Embryonic facial prominence (tissue), 1 donor: ENCODE results near the gene SLC24A5.

ENCODE experiments used
- DNase-seq: peaks from one replicate; pipeline ENCODE4 v3.0.0-alpha.2; 2016; ENCODE audit errors: extremely low spot score

SLC24A5 gene

GRCh38 chr15:48120745-48121144 lies at the start of gene SLC24A5:
Gene SLC24A5, plus strand, starts transcription at chr15:48120990. Its CDS starts 55 bp downstream, at chr15:48121045.
- no peak for DNase-seq

DNA sequence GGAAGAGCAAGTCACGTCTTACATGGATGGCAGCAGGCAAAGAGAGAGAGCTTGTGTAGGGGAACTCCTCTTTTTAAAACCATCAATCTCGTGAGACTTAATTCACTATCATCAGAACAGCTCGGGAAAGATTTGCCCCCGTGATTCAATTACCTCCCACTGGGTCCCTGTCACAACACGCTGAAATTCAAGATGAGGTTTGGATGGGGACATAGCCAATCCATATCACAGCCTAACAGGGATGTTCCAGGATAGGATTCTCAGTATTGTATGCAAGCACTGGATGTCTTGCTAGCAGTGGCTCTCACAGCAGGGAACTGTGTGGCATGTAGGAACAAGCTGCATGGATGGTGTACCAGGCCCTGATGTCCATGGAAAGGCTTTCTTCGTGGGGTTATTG lies 47.8 kb upstream of the SLC24A5 start:
- no peak for DNase-seq

DNA sequence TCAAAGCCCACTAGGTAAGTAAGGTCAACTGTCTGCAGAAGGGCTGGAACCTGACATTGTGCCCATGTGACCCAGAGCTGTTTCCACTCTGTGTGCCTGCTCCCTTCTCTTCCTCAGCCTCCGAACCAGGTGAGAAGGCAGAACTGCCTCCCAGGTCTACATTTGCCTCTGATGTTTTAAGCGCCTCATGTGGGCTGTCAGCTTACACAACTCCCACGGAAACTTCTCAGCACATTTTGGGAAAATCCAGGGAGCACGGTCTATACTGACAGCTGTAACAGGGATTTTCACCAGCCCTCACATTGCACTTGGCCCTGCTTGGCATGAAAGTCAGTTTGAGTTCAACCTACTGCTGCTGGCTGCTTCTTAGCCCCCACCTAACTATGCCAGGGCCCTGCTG lies 46.9 kb upstream of the SLC24A5 start:
- DNase-seq = no peak

- no peak for DNase-seq
Measured at GRCh38 chr15:48076454-48076853, 44.3 kb upstream of the SLC24A5 start.

DNA sequence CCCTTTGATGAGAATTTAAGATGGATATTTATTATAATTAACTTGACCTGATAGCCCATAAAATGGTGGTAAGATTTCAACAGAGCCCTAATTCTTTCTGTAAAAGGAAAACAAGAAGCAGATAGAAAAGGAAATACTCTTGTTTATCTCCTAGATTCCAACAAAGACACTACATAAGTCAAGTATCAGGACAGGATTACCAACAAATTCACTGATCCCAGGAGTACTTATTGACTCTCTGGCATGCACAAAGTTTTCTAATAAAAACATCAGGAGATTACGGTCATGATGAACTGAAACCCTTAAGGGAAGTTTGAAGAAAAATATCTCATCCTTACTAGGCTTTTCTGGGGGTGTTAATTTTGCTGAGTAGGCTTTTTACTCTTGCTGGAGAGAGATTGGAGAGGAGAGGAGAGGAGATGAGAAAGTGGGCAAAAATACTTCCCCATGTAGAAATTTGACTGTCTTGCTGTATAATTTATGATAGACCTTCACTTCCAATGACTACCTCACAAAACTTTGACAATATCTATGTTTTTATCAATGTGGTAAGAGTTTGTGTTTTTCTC lies 43.1 kb upstream of the SLC24A5 start:
- DNase-seq = no peak

DNA sequence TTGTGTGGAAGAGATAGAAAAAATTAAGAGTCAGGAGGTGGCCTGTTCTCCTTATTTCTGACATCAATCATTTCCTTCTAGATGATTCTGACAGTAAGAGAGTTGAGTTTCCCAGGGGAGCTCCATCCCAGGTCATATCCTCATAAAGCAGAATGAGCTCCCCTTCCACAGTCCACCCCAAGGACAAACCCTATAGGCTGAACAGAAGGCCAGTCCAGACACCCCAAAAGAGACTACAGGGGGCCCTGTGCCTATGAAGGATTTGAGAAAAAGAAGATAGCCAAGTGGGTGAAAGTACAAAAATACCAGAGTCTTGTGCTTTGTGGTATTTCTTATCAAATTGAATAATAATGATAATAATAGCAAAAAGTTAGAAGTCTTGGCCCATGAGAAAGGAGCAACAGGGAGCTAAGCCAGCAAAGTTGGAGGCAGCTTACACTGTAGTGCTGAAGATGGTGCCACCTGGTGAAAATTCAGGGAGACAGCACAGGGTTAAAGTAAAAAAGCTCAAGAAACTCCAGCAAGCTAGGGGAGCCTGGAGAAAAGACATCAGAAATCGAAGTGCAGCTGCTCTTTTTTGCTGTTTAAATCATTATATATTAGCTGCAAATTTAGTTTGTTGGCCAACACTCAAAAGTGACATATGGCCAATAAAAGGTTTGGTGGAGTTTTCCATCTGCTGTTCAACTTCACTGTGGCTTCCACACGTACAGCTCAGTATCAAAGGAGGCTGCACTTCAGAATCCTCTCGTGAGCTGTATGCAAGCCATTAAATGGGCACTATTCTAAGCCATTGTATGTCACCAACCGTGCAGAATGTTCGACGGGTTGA lies 35.8 kb upstream of the SLC24A5 start:
- peak; percentile 32 for DNase-seq

DNA sequence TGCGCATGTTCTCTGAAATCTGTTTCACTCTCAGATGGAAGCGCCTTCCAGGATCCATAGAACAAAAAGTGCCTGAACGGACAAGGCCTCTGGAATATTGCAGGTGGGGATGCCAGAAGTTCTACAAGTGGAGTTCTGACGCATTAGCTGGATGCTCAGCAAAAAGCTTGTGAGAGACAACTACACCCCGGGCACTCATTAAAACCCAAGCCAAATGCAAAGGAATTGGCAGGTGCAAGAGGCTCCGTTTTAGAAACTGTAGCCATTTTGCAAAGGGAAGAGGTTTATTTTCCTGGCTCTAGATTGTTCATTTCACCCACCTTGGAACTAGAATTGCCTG lies 35.2 kb upstream of the SLC24A5 start:
- no peak for DNase-seq

DNA sequence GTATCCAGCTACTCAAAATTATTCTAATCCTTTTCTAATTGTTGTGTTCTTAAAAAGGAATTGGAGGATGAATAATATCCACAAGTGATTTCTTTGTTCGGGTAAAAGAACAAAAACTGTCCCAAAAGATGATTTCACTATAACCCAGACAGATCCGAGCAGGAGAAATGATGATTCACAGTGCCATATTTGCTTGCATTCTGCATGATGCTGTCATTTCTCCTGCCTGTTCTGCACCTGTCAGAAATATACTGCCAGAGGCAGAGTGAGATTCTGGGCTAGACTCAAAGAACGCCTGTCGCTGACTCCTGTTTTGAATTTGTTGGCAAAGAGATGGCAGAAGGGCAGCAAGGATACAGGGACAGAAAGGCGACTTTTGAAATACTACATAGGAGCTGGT lies 34.7 kb upstream of the SLC24A5 start:
- DNase-seq = no peak

DNA sequence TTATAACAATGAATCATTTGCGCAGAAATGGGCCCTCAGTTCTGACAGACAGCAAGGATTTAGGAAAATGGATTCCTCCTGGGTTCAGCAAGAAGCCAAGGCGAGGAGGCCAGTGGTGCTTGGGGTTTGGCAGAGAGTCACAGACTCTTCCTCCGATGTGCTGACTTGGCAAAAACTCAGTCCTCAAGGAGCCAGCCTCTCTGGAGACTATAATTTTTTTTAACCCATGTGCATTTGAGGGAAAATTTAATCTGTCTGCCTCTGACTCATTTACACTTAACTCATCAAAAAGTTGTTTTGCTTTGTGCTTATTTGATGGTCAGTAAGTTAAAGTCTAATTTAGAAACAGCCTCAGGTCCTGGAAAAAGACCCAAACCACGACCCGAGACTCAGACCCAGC lies 34.2 kb upstream of the SLC24A5 start:
- peak; percentile 17 for DNase-seq

GRCh38 chr15:48087844-48088243 lies 32.9 kb upstream of the SLC24A5 start:
- DNase-seq = no peak

DNA sequence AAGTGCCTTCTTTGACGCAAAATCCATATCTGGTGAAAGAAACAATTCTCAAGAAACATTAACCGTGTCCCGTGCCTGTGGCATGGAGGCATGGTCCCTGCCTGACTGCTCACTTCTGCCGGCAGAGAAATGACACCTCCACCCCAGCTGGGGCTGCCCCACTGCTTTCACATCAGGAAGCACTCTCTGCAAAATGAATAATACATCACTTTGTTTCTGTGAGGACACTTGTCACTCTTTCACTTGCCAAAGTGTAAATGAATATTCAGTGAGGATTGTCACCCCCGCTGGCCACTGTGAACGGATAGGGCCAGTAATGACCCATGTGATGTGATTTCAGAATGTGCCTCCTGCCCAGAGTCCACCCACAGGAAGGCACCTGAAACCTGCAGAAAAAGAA lies 31.1 kb upstream of the SLC24A5 start:
- DNase-seq = no peak

GRCh38 chr15:48090115-48090514 lies 30.7 kb upstream of the SLC24A5 start:
- DNase-seq = no peak

GRCh38 chr15:48090666-48091065 lies 30.1 kb upstream of the SLC24A5 start:
- DNase-seq = no peak

DNA sequence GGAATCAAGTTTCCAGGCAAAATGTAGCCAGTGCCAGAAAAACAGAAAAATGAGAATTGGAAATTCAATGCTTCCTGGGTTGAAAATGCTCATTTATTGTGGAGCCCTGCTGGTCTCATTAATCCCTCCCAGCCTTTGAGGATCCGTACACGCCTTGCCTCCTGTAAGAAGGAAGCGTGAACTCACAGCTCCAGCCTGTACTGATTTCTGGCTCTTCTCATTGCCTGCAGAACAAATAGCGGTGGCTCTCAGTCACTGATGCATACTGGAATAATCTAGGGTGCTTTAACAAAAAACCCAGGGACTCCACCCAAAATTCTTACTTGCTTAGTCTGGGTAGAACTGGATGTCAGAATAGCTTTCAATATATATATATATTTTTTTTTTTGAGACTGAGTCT lies 29.3 kb upstream of the SLC24A5 start:
- no peak for DNase-seq

DNA sequence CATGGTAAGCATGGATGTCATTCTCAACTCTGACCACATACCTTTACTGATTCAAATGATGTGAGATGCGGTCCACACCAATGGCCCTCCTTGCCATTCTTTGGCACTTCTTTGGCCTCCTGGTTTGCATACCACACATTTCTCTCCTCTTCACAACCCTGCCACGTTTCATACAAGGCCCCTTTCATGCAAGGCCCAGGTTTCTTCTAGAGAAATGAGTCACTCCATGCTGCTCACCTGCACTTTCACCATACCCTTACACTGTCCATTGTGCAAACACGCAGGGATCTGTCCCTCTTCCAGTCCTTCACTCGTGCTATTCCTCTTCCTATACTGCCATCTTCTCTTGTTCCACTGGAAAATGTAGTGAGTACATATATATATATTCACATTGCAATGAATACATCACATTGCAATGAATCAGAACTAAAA lies 24.4 kb upstream of the SLC24A5 start:
- no peak for DNase-seq

GRCh38 chr15:48096813-48097212 lies 24.0 kb upstream of the SLC24A5 start:
- DNase-seq = no peak

- no peak for DNase-seq
Measured at GRCh38 chr15:48097264-48097663, 23.5 kb upstream of the SLC24A5 start.

GRCh38 chr15:48101376-48101961 lies 19.3 kb upstream of the SLC24A5 start:
- DNase-seq = no peak

DNA sequence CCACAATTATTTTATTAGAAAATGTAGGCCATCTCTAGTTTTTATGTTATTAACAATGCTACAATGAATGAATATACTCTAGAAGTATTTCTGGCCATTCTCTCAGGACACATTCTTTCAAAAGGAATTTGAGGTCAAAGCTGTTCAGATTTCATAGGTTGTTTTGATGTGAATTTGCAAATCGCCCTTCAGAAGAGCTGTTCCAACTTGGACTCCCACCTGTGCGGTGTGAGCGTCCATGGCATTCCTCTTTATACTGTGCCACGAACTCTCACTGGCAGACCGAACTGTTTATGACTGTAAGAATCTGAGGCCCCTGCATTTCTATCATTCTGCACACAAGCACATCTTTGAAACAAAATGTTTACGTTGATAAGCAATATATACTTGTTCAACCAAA lies 18.6 kb upstream of the SLC24A5 start:
- no peak for DNase-seq

- DNase-seq = no peak
Measured at GRCh38 chr15:48103647-48104046, 17.1 kb upstream of the SLC24A5 start.

DNA sequence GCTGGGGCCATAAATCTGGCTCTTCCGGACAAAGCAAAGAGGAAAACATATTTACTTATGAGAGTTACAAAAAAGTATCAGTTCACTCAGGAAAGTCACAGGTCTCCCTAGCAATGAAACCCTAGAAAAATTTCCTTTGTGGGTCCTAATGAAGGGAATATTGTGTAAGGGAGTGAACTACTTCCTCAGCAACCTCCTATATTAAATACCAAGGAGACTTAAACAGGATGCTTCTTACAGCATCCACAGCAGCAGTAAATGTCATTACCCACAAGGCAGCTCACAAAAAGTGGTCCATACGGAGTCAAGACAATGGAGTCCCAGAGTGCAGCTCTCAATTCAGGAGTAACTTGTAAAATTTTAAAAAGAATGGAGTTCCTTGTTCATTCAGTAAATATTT lies 14.9 kb upstream of the SLC24A5 start:
- no peak for DNase-seq

GRCh38 chr15:48109212-48109611 lies 11.6 kb upstream of the SLC24A5 start:
- no peak for DNase-seq

GRCh38 chr15:48109856-48110531 lies 10.8 kb upstream of the SLC24A5 start:
- no peak for DNase-seq
